HG03066 (cell line): ENCODE data around the gene IGF2BP1.

ENCODE experiments used
- ATAC-seq: cut with Tn5 transposase; IDR thresholded peaks from one replicate; pipeline ENCODE4 v1.9.1; 2021; ENCODE audit warnings: low read depth; ENCODE audit not compliant: unreplicated experiment

Gene IGF2BP1

DNA sequence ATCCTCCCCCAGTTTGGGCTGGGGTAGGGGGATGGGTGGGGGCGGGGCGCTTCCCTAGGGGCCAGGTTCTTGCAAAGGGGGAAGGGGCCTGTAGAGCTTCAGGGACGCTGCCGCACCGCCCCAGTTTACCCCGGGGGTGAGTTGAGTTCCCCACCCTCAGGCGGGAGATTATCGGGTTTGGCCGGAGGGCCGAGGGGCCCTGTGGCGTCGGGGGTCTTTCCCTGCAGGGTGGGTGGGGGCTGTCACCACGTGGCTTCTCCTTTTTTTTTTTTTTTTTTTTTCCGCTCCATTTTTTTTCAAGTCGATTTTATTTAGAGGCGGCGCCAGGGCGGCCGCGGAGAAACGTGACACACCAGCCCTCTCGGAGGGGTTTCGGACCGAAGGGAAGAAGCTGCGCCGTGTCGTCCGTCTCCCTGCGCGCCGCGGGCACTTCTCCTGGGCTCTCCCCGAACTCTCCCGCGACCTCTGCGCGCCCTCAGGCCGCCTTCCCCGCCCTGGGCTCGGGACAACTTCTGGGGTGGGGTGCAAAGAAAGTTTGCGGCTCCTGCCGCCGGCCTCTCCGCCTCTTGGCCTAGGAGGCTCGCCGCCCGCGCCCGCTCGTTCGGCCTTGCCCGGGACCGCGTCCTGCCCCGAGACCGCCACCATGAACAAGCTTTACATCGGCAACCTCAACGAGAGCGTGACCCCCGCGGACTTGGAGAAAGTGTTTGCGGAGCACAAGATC lies at the start of gene IGF2BP1:
Gene IGF2BP1 (plus strand): TSS at position 283 of the 724 bp plus-strand sequence. CDS start 361 bp downstream, at position 644.
- ATAC-seq, result no peak

DNA sequence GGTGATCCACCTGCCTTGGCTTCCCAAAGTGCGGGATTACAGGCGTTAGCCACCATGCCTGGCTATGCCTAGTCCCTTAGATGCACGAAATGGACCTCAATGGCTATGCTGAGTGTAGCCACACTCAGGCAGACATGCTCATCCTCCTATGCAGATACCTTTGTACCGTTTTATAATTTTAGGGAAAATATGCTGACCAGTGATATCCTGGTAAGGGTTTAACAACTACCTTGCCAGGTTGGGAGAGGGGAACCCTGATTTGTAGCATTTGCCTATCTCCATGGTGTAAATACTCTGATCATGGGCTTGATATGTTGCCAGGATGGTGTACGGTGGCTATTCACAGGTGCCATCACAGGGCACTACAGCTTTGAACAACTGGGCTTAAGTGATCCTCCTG lies 45.6 kb upstream of the IGF2BP1 start:
- no peak for ATAC-seq

GRCh38 chr17:48952904-48953303 lies 44.3 kb upstream of the IGF2BP1 start:
- ATAC-seq, result no peak

- no peak for ATAC-seq
Observed at GRCh38 chr17:48954300-48954755, 42.9 kb upstream of the IGF2BP1 start.

- ATAC-seq, result no peak
Observed at GRCh38 chr17:48960834-48961515, 36.2 kb upstream of the IGF2BP1 start.

GRCh38 chr17:48961516-48962233 lies 35.5 kb upstream of the IGF2BP1 start:
- no peak for ATAC-seq

GRCh38 chr17:48970224-48970623 lies 27.0 kb upstream of the IGF2BP1 start:
- ATAC-seq, result no peak

GRCh38 chr17:48970865-48971687 lies 26.1 kb upstream of the IGF2BP1 start:
- no peak for ATAC-seq

DNA sequence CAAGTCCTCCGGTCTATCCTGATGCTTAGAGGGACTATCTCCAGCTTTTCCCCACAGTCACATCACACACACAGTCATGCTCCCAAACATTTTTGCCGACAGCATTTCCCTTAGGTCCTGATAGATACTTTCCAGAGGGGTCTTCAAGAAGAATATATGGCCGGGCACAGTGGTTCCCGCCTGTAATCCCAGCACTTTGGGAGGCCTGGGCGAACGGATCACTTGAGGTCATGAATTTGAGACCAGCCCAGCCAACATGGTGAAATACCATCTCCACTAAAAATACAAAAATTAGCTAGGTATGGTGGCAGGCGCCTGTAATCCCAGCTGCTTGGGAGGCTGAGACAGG lies 24.5 kb upstream of the IGF2BP1 start:
- ATAC-seq, result no peak

DNA sequence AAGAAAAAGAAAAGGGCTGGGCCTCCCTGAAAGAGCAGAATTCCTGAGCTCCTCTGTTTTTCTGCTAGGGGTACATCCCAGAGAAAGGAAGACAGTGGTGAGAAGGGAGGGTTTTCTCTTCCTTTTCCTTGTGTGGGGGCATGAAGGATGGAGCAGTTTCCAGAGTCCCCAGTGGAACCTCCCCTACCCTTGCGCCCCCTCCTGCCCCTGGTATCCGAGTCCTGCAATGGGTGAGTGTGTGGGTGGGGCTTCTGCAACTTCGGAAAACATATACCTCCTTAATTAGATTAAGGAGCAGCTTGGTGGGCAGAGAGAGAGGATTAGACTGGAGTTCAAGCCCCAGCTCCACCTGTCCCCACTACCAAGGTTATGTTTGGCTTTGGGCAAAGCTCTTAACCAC lies 23.4 kb upstream of the IGF2BP1 start:
- no peak for ATAC-seq

DNA sequence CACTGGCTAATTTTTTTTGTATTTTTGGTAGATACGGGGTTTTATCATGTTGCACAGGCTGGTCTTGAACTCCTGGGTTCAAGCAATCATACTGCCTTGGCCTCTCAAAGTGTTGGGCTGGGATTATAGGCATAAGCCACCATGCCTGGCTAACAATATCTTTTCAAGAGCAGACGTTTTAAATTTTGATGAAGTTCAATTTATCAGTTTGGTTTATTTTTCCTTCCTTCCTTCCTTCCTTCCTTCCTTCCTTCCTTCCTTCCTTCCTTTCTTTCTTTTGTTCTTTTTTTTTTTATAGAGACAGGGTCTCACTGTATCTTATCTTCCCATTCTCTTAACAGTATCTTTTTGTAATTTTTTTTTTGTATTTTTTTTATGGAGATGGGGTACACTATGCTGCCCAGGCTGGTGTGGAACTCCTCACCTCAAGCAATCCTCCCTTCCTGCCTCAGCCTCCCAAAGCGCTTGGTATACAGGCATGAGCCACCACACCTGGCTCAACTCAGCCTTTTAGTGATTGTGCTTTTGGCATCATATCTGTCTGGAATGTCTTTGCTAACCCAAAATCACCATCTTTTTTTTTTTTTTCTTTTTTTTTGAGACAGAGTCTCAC lies 15.2 kb upstream of the IGF2BP1 start:
- no peak for ATAC-seq

- no peak for ATAC-seq
Observed at GRCh38 chr17:48985436-48986245, 11.5 kb upstream of the IGF2BP1 start.

DNA sequence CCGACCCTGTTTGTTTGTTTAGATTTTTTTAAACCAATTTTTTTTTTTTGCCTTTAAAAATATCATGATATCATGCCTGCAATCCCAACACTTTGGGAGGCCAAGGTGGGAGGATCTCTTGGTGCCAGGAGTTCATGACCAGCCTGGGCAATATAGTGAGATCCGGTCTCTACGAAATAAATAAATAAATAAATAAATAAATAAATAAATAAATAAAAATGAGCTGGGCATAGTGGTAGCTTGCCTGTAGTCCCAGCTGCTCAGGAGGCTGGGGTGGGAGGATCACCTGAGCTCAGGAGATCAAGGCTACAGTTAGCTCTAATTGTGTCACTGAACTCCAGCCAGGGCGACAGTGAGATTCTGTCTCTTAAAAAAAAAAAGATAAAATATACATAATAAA lies 8.1 kb upstream of the IGF2BP1 start:
- no peak for ATAC-seq

- no peak for ATAC-seq
Observed at GRCh38 chr17:48990882-48991357, 6.3 kb upstream of the IGF2BP1 start.

GRCh38 chr17:48992444-48992843 lies 4.7 kb upstream of the IGF2BP1 start:
- ATAC-seq, result no peak

- ATAC-seq, result no peak
Observed at GRCh38 chr17:48993305-48993704, 3.9 kb upstream of the IGF2BP1 start.

GRCh38 chr17:48993951-48994350 lies 3.2 kb upstream of the IGF2BP1 start:
- no peak for ATAC-seq

- no peak for ATAC-seq
Observed at GRCh38 chr17:48994549-48995303, 2.5 kb upstream of the IGF2BP1 start.
